ENCODE measurements around the gene CNPY2.
"Not testable (repeated sequence)": the region's sequence is repeated elsewhere in the genome, so short reads cannot be mapped to it uniquely, and the experiment has no call there.

Gene CNPY2

GRCh38 chr12:56338308-56339157, 22.7 kb upstream of the CNPY2 start, which contains the start of gene IL23A:
TSS of gene IL23A (plus strand) at chr12:56338884. CDS start at chr12:56339045, 161 bp downstream.
- no peak for TF ChIP-seq CTCF (conservative IDR thresholded peaks at IDR 0.05; ENCODE audit: low read length)
- no peak for TF ChIP-seq EZH2phosphoT487 (IDR thresholded peaks at IDR 0.05; ENCODE audit: borderline replicate concordance)
- no peak within 1 kb of the TSS for H3K4me3 ChIP-seq (ENCODE audit: low read length, poor library complexity, severe bottlenecking)
- H3F3A ChIP-seq (ENCODE audit: low read depth) = no peaks in the 10 kb centered on the region
- H3K36me3 ChIP-seq (ENCODE audit: insufficient read depth, low read length) = no peaks in the 10 kb centered on the region
- peaks cover 12% of the 10 kb centered on the region for H3K4me1 ChIP-seq (ENCODE audit: insufficient read depth, low read length, poor library complexity, severe bottlenecking)
- no peaks in the 10 kb centered on the region for H3K9me3 ChIP-seq (ENCODE audit: insufficient read depth, low read depth, low read length)
- no peak within 1 kb of the TSS for H2AFZ ChIP-seq (ENCODE audit: low read length)
- H4K20me1 ChIP-seq (ENCODE audit: insufficient read depth, low read length, poor library complexity, severe bottlenecking) = no peaks in the 10 kb centered on the region
- no peaks in the 10 kb centered on the region for H3K27me3 ChIP-seq (ENCODE audit: insufficient read depth, low read length, poor library complexity, severe bottlenecking)
- no peaks in the 10 kb centered on the region for H3K9me2 ChIP-seq (replicated peaks; ENCODE audit: low read depth, low read length)
- no peak within 1 kb of the TSS for H3K9ac ChIP-seq (ENCODE audit: low read depth, low read length, poor library complexity, severe bottlenecking)
- H3K4me2 ChIP-seq (ENCODE audit: low read depth, low read length, poor library complexity, severe bottlenecking) = no peak within 1 kb of the TSS
- peaks cover 6% of the 10 kb centered on the region; the same call in 1 of the 2 replicates for H3K79me2 ChIP-seq (ENCODE audit: insufficient read depth, low read length)

GRCh38 chr12:56337753-56338251, 22.0 kb upstream of the CNPY2 start:
- Histone ChIP-seq H3K36me3 (ENCODE audit: insufficient read depth, low read length) (no peaks in the 10 kb centered on the region), H3K27me3 (ENCODE audit: insufficient read depth, low read length, poor library complexity, severe bottlenecking) (no peaks in the 10 kb centered on the region), H3K9me3 (ENCODE audit: insufficient read depth, low read depth, low read length) (no peaks in the 10 kb centered on the region), H3K4me2 (ENCODE audit: low read depth, low read length, poor library complexity, severe bottlenecking) (no peak overlapping the region), H3K4me3 (ENCODE audit: low read length, poor library complexity, severe bottlenecking) (no peak overlapping the region), H3K9me2 (replicated peaks; ENCODE audit: low read depth, low read length) (no peaks in the 10 kb centered on the region), H3K4me1 (ENCODE audit: insufficient read depth, low read length, poor library complexity, severe bottlenecking) (peaks cover 15% of the 10 kb centered on the region), H3K79me2 (ENCODE audit: insufficient read depth, low read length) (peaks cover 12% of the 10 kb centered on the region), H3F3A (ENCODE audit: low read depth) (no peaks in the 10 kb centered on the region), H3K9ac (ENCODE audit: low read depth, low read length, poor library complexity, severe bottlenecking) (no peak overlapping the region), H2AFZ (ENCODE audit: low read length) (no peak overlapping the region), H4K20me1 (ENCODE audit: insufficient read depth, low read length, poor library complexity, severe bottlenecking) (no peaks in the 10 kb centered on the region)
- TF ChIP-seq CTCF (conservative IDR thresholded peaks at IDR 0.05; ENCODE audit: low read length) (no peak), EZH2phosphoT487 (IDR thresholded peaks at IDR 0.05; ENCODE audit: borderline replicate concordance) (no peak)

- H3K9ac ChIP-seq (ENCODE audit: low read depth, low read length, poor library complexity, severe bottlenecking) = no peak overlapping the region
- TF ChIP-seq EZH2phosphoT487 (IDR thresholded peaks at IDR 0.05; ENCODE audit: borderline replicate concordance) = no peak
- no peak for TF ChIP-seq CTCF (conservative IDR thresholded peaks at IDR 0.05; ENCODE audit: low read length)
- no peaks in the 10 kb centered on the region for H3F3A ChIP-seq (ENCODE audit: low read depth)
- peaks cover 21% of the 10 kb centered on the region for H3K79me2 ChIP-seq (ENCODE audit: insufficient read depth, low read length)
- no peaks in the 10 kb centered on the region for H4K20me1 ChIP-seq (ENCODE audit: insufficient read depth, low read length, poor library complexity, severe bottlenecking)
- no peak overlapping the region for H2AFZ ChIP-seq (ENCODE audit: low read length)
- no peaks in the 10 kb centered on the region for H3K9me2 ChIP-seq (replicated peaks; ENCODE audit: low read depth, low read length)
- no peaks in the 10 kb centered on the region for H3K27me3 ChIP-seq (ENCODE audit: insufficient read depth, low read length, poor library complexity, severe bottlenecking)
- peaks cover 23% of the 10 kb centered on the region for H3K4me1 ChIP-seq (ENCODE audit: insufficient read depth, low read length, poor library complexity, severe bottlenecking)
- H3K4me3 ChIP-seq (ENCODE audit: low read length, poor library complexity, severe bottlenecking) = no peak overlapping the region
- H3K9me3 ChIP-seq (ENCODE audit: insufficient read depth, low read depth, low read length) = no peaks in the 10 kb centered on the region
- no peak overlapping the region for H3K4me2 ChIP-seq (ENCODE audit: low read depth, low read length, poor library complexity, severe bottlenecking)
- H3K36me3 ChIP-seq (ENCODE audit: insufficient read depth, low read length) = no peaks in the 10 kb centered on the region
These were observed 20.8 kb upstream of the CNPY2 start for GRCh38 chr12:56336361-56337167.

- Histone ChIP-seq H3K4me1 (ENCODE audit: insufficient read depth, low read length, poor library complexity, severe bottlenecking) (peaks cover 23% of the 10 kb centered on the region), H3K79me2 (ENCODE audit: insufficient read depth, low read length) (peaks cover 21% of the 10 kb centered on the region)
- not testable (repeated sequence) for H3K4me2 ChIP-seq (ENCODE audit: low read depth, low read length, poor library complexity, severe bottlenecking); H3K9me2 ChIP-seq (replicated peaks; ENCODE audit: low read depth, low read length); H4K20me1 ChIP-seq (ENCODE audit: insufficient read depth, low read length, poor library complexity, severe bottlenecking); H3K36me3 ChIP-seq (ENCODE audit: insufficient read depth, low read length); H3F3A ChIP-seq (ENCODE audit: low read depth); H2AFZ ChIP-seq (ENCODE audit: low read length); H3K9me3 ChIP-seq (ENCODE audit: insufficient read depth, low read depth, low read length); H3K27me3 ChIP-seq (ENCODE audit: insufficient read depth, low read length, poor library complexity, severe bottlenecking); H3K4me3 ChIP-seq (ENCODE audit: low read length, poor library complexity, severe bottlenecking); H3K9ac ChIP-seq (ENCODE audit: low read depth, low read length, poor library complexity, severe bottlenecking)
These were observed 19.7 kb upstream of the CNPY2 start for GRCh38 chr12:56335527-56335926.
